ENCODE results near the gene IFITM5.

The IFITM5 gene

GRCh38 chr11:284105-285020 lies 15.0 kb downstream of the IFITM5 start:
- no peaks in the 10 kb centered on the region for H3K9me3 ChIP-seq (ENCODE audit: low read length)
- no peak overlapping the region for H2AFZ ChIP-seq (ENCODE audit: low read depth, low read length)
- no peaks in the 10 kb centered on the region for H3K36me3 ChIP-seq (ENCODE audit: insufficient read depth, low read length)
- no peak overlapping the region for H3K4me3 ChIP-seq (ENCODE audit: low read length)
- H3K4me1 ChIP-seq (ENCODE audit: insufficient read depth, low read length): peaks cover 8% of the 10 kb centered on the region
- no peaks in the 10 kb centered on the region for H3K27me3 ChIP-seq (ENCODE audit: insufficient read depth, low read length)

DNA sequence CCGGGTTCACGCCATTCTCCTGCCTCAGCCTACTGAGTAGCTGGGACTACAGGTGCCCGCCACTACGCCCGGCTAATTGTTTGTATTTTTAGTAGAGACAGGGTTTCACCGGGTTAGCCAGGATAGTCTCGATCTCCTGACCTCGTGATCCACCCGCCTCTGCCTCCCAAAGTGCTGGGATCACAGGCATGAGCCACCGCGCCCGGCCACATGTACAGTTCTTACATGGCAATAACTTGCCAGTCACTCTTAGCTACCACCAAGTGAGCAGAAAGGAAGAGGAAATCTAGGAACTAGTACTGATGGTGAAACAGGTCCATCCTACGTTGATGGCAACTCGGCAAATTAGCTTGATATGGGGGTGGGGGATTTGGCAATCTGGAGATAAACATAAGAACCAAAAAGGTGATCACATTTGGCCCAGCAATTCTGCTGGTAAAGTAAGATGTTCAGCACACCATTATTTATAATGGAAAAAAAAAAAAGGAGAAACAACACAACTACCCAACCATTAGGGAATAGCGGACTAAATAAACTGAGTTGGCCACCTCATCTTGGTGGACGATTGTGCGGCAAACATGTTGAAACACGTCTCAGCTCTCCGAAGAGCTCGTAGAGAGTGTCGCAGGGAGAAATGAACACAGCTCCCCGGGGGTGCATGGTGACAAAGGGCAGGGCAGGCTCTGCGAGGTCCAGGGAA lies 15.8 kb downstream of the IFITM5 start:
- peaks cover 7% of the 10 kb centered on the region for H3K4me1 ChIP-seq (ENCODE audit: insufficient read depth, low read length)
- no peak overlapping the region for H3K4me3 ChIP-seq (ENCODE audit: low read length)
- no peaks in the 10 kb centered on the region for H3K27me3 ChIP-seq (ENCODE audit: insufficient read depth, low read length)
- H3K36me3 ChIP-seq (ENCODE audit: insufficient read depth, low read length): no peaks in the 10 kb centered on the region
- no peaks in the 10 kb centered on the region for H3K9me3 ChIP-seq (ENCODE audit: low read length)
- no peak overlapping the region for H2AFZ ChIP-seq (ENCODE audit: low read depth, low read length)

DNA sequence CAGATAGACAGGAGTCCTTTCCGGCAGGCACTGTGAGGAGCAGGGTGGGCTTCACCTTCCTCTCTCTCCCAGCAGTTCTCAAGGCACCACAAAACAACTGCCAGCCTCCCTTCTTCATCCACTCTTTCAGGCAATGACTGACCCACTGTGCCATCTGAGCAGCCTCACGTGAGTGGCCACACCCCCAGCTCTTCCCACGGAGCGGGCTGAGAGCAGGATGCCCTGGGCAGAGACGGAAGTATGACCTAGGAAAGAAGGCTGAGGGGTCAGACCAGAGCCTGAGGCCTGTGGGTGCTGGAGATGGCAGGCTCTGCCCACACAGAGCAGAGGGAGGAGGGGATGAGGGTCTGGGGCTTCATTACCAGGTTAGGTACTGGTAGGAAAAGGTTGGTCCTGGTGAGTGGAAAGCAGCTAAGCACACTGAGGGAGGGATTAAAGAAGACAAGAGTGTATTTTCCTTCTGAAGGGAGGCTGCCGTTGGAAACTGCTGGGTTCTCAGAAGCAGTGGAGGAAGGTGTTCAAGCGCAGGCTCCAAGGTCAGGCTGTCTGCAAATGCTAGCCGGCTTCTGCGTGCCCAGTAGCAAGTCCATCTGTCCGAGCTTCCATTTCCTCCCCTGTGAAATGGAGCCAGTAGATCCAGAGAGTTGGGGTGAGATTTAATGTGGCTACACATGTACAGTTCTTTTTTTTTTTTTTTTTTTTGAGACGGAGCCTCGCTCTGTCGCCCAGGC lies 16.5 kb downstream of the IFITM5 start:
- no peak overlapping the region for H2AFZ ChIP-seq (ENCODE audit: low read depth, low read length)
- H3K36me3 ChIP-seq (ENCODE audit: insufficient read depth, low read length): no peaks in the 10 kb centered on the region
- H3K4me1 ChIP-seq (ENCODE audit: insufficient read depth, low read length): peaks cover 5% of the 10 kb centered on the region
- H3K9me3 ChIP-seq (ENCODE audit: low read length): no peaks in the 10 kb centered on the region
- H3K27me3 ChIP-seq (ENCODE audit: insufficient read depth, low read length): no peaks in the 10 kb centered on the region
- no peak overlapping the region for H3K4me3 ChIP-seq (ENCODE audit: low read length)

DNA sequence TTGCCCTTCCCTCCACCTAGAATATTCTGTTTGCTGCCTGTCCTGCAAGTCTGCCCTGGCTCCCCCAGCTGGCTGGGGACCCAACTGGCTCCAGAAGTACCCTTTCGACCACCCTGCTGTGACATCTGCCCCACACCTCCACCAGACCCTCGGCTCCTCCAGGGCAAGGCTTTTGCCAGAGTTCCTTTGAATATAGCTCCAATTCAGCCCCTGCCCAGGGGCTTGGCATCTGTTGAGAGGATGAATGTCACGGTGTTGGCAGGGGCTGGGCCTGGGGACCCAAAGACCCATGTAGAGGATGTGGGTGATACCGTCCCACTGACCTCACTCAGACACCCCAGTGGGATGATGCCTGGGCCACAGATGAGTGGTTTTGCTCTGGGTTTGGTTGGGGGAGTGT lies 17.2 kb downstream of the IFITM5 start:
- Histone ChIP-seq H3K27me3 (ENCODE audit: insufficient read depth, low read length) (no peaks in the 10 kb centered on the region), H3K4me3 (ENCODE audit: low read length) (no peak overlapping the region), H3K4me1 (ENCODE audit: insufficient read depth, low read length) (peaks cover 10% of the 10 kb centered on the region), H2AFZ (ENCODE audit: low read depth, low read length) (no peak overlapping the region), H3K36me3 (ENCODE audit: insufficient read depth, low read length) (no peaks in the 10 kb centered on the region), H3K9me3 (ENCODE audit: low read length) (no peaks in the 10 kb centered on the region)

DNA sequence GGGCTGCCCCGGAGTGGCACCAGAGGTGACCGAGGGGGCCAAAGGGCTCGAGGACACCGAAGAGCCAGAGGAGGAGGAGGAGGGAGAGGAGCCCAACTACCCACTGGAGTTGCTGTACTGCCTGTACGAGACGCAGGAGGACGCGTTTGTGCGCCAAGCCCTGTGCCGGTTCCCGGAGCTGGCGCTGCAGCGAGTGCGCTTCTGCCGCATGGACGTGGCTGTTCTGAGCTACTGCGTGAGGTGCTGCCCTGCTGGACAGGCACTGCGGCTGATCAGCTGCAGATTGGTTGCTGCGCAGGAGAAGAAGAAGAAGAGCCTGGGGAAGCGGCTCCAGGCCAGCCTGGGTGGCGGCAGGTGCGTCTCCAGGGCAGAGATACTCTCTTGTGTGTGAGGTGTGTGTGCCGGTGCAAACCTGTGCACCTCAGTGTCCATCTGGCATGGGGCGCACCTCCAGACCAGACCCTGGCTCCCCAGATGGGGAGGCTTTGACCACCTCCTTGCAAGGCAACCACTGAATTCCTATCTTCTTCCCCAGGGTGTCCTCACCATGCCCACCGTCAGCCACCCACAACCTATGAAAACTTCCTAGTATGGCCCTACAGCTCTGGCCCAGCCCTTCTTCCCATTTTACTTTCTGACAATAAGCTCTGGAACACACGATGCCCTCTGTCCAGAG lies 17.7 kb downstream of the IFITM5 start:
- H2AFZ ChIP-seq (ENCODE audit: low read depth, low read length): no peak overlapping the region
- peaks cover 2% of the 10 kb centered on the region for H3K9me3 ChIP-seq (ENCODE audit: low read length)
- H3K36me3 ChIP-seq (ENCODE audit: insufficient read depth, low read length): no peaks in the 10 kb centered on the region
- no peaks in the 10 kb centered on the region for H3K27me3 ChIP-seq (ENCODE audit: insufficient read depth, low read length)
- H3K4me3 ChIP-seq (ENCODE audit: low read length): no peak overlapping the region
- peaks cover 10% of the 10 kb centered on the region for H3K4me1 ChIP-seq (ENCODE audit: insufficient read depth, low read length)

DNA sequence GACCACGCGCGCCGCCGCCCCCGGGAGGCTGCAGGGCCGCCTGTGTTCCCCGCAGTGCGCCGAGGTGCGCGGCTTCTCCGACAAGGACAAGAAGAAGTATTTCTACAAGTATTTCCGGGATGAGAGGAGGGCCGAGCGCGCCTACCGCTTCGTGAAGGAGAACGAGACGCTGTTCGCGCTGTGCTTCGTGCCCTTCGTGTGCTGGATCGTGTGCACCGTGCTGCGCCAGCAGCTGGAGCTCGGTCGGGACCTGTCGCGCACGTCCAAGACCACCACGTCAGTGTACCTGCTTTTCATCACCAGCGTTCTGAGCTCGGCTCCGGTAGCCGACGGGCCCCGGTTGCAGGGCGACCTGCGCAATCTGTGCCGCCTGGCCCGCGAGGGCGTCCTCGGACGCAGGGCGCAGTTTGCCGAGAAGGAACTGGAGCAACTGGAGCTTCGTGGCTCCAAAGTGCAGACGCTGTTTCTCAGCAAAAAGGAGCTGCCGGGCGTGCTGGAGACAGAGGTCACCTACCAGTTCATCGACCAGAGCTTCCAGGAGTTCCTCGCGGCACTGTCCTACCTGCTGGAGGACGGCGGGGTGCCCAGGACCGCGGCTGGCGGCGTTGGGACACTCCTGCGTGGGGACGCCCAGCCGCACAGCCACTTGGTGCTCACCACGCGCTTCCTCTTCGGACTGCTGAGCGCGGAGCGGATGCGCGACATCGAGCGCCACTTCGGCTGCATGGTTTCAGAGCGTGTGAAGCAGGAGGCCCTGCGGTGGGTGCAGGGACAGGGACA lies 18.4 kb downstream of the IFITM5 start:
- H3K27me3 ChIP-seq (ENCODE audit: insufficient read depth, low read length): no peaks in the 10 kb centered on the region

DNA sequence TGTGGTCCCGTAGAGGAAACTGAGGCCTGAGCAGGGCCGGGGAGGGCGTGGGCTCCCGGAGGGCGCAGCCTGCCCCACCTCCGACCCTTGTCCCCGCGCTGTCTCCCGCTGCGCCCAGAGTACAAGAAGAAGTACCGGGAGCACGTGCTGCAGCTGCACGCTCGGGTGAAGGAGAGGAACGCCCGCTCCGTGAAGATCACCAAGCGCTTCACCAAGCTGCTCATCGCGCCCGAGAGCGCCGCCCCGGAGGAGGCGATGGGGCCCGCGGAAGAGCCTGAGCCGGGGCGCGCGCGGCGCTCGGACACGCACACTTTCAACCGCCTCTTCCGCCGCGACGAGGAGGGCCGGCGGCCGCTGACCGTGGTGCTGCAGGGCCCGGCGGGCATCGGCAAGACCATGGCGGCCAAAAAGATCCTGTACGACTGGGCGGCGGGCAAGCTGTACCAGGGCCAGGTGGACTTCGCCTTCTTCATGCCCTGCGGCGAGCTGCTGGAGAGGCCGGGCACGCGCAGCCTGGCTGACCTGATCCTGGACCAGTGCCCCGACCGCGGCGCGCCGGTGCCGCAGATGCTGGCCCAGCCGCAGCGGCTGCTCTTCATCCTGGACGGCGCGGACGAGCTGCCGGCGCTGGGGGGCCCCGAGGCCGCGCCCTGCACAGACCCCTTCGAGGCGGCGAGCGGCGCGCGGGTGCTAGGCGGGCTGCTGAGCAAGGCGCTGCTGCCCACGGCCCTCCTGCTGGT lies 19.2 kb downstream of the IFITM5 start:
- peaks cover 10% of the 10 kb centered on the region for H3K4me1 ChIP-seq (ENCODE audit: insufficient read depth, low read length)
- peaks cover 2% of the 10 kb centered on the region for H3K9me3 ChIP-seq (ENCODE audit: low read length)
- no peak overlapping the region for H2AFZ ChIP-seq (ENCODE audit: low read depth, low read length)
- no peaks in the 10 kb centered on the region for H3K36me3 ChIP-seq (ENCODE audit: insufficient read depth, low read length)
- H3K27me3 ChIP-seq (ENCODE audit: insufficient read depth, low read length): no peaks in the 10 kb centered on the region
- no peak overlapping the region for H3K4me3 ChIP-seq (ENCODE audit: low read length)

More for the DNA sequence above, 18.4 kb downstream of the IFITM5 start:
- Histone ChIP-seq H3K9me3 (ENCODE audit: low read length) (peaks cover 2% of the 10 kb centered on the region), H3K36me3 (ENCODE audit: insufficient read depth, low read length) (no peaks in the 10 kb centered on the region), H3K4me1 (ENCODE audit: insufficient read depth, low read length) (peaks cover 10% of the 10 kb centered on the region), H2AFZ (ENCODE audit: low read depth, low read length) (no peak overlapping the region), H3K4me3 (ENCODE audit: low read length) (no peak overlapping the region)

DNA sequence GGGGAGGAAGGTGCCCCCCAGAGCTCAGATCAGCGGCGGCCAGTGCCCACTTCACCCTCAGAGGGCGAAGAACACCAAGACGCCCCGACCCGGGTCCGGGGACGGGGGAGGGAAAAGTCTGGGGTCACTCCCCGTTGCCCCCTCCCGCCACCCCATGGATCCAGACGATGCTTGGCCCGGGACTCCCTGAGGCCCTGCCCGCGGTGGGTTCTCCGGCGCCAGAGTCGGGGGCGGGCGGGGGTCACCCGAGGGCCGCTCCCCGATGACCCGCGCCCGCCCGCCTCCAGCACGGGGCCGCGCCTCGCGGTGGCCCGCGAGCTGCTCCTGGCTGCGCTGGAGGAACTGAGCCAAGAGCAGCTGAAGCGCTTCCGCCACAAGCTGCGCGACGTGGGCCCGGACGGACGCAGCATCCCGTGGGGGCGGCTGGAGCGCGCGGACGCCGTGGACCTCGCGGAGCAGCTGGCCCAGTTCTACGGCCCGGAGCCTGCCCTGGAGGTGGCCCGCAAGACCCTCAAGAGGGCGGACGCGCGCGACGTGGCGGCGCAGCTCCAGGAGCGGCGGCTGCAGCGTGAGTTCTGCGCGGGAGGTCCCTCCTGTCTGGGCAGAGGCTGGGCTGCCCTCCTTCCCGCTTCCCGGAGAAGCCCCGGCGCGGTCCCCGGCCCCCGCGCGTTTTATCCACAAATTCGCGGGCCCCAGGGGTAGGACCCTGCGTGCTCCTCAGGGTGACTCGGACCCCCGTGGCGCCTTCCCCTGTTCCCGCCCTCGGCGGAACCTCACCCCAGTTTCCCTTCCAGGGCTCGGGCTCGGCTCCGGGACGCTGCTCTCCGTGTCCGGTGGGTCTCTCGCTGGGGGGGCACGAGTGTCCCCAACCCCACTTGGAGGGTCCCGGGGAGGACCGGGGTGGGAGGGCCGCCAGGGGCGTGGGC lies 20.0 kb downstream of the IFITM5 start:
- Histone ChIP-seq H3K9me3 (ENCODE audit: low read length) (peaks cover 2% of the 10 kb centered on the region), H3K27me3 (ENCODE audit: insufficient read depth, low read length) (no peaks in the 10 kb centered on the region)

GRCh38 chr11:278001-278951 lies 21.1 kb downstream of the IFITM5 start, which contains the start of gene NLRP6:
NLRP6 (plus strand) TSS chr11:278407; CDS start chr11:278570, 163 bp downstream.
- no peak within 1 kb of the TSS for H2AFZ ChIP-seq (ENCODE audit: low read depth, low read length)
- H3K9me3 ChIP-seq (ENCODE audit: low read length): peaks cover 2% of the 10 kb centered on the region
- no peak within 1 kb of the TSS for H3K4me3 ChIP-seq (ENCODE audit: low read length)
- no peaks in the 10 kb centered on the region for H3K36me3 ChIP-seq (ENCODE audit: insufficient read depth, low read length)
- no peaks in the 10 kb centered on the region for H3K27me3 ChIP-seq (ENCODE audit: insufficient read depth, low read length)
- peaks cover 10% of the 10 kb centered on the region for H3K4me1 ChIP-seq (ENCODE audit: insufficient read depth, low read length)

More for the DNA sequence above, 20.0 kb downstream of the IFITM5 start:
- Histone ChIP-seq H3K4me3 (ENCODE audit: low read length) (no peak overlapping the region), H2AFZ (ENCODE audit: low read depth, low read length) (no peak overlapping the region), H3K4me1 (ENCODE audit: insufficient read depth, low read length) (peaks cover 10% of the 10 kb centered on the region), H3K36me3 (ENCODE audit: insufficient read depth, low read length) (no peaks in the 10 kb centered on the region)

- H2AFZ ChIP-seq (ENCODE audit: low read depth, low read length): no peak overlapping the region
- no peak overlapping the region for H3K4me3 ChIP-seq (ENCODE audit: low read length)
- peaks cover 10% of the 10 kb centered on the region for H3K4me1 ChIP-seq (ENCODE audit: insufficient read depth, low read length)
- H3K27me3 ChIP-seq (ENCODE audit: insufficient read depth, low read length): no peaks in the 10 kb centered on the region
- peaks cover 2% of the 10 kb centered on the region for H3K9me3 ChIP-seq (ENCODE audit: low read length)
- no peaks in the 10 kb centered on the region for H3K36me3 ChIP-seq (ENCODE audit: insufficient read depth, low read length)
Observed at GRCh38 chr11:276219-276618, 23.1 kb downstream of the IFITM5 start.

Data from neuron (in vitro differentiated cells).